ENCODE data around the gene TCAF1. TPM values are rescaled to one million over a fixed set of nuclear protein-coding genes. Genes with fewer than 3 reads are reported as not detected.
"Not testable (repeated sequence)": the region's sequence is repeated elsewhere in the genome, so short reads cannot be mapped to it uniquely, and the experiment has no call there.

The TCAF1 gene
- total RNA-seq, 2 experiments from 2014 or later = 16.5 to 17.7 TPM

GRCh38 chr7:143849785-143850479, 52.0 kb downstream of the TCAF1 start:
- CTCF ChIA-PET = interaction anchor here (0.8 kb wide), 1 partner anchor 278 kb away, joined by 5 read pairs; no protein-coding TSS in a partner anchor
- DNase-seq (no peak), ATAC-seq (no peak)
- POLR2A ChIA-PET = no interaction called here
- Mint-ChIP-seq H3K4me3 (no peak overlapping the region), H3K27me3 (no peaks in the 10 kb centered on the region), H3K4me1 (no peaks in the 10 kb centered on the region), H3K27ac (no peak overlapping the region), H3K36me3 (ENCODE audit: low read depth) (peaks cover 5% of the 10 kb centered on the region), H3K9me3 (ENCODE audit: low read depth) (peaks cover 3% of the 10 kb centered on the region)
- intact Hi-C loops (cut with DNase I, micrococcal nuclease) = no loop called here

- DNase-seq (no peak), ATAC-seq (no peak)
- POLR2A ChIA-PET = no interaction called here
- Mint-ChIP-seq H3K36me3 (ENCODE audit: low read depth) (peaks cover 5% of the 10 kb centered on the region), H3K4me1 (no peaks in the 10 kb centered on the region), H3K27me3 (no peaks in the 10 kb centered on the region), H3K9me3 (ENCODE audit: low read depth) (peaks cover 3% of the 10 kb centered on the region), H3K4me3 (no peak overlapping the region), H3K27ac (no peak overlapping the region)
- CTCF ChIA-PET = no interaction called here
- intact Hi-C loops (cut with DNase I, micrococcal nuclease) = no loop called here
Measured at GRCh38 chr7:143848192-143848591, 53.8 kb downstream of the TCAF1 start.

- POLR2A ChIA-PET = no interaction called here
- intact Hi-C loops (cut with DNase I, micrococcal nuclease) = no loop called here
- peak; percentile 65 for ATAC-seq
Measured at GRCh38 chr7:143846692-143847091, 55.3 kb downstream of the TCAF1 start.

GRCh38 chr7:143841696-143842095, 60.3 kb downstream of the TCAF1 start:
- intact Hi-C loops (cut with DNase I, micrococcal nuclease); DNase-seq; H3K4me3 Mint-ChIP-seq: not testable (repeated sequence)

More at GRCh38 chr7:143846692-143847091, 55.3 kb downstream of the TCAF1 start:
- DNase-seq = no peak
- Mint-ChIP-seq H3K27ac (no peak overlapping the region), H3K9me3 (ENCODE audit: low read depth) (peaks cover 3% of the 10 kb centered on the region), H3K27me3 (no peaks in the 10 kb centered on the region), H3K4me3 (no peak overlapping the region), H3K36me3 (ENCODE audit: low read depth) (peaks cover 5% of the 10 kb centered on the region), H3K4me1 (no peaks in the 10 kb centered on the region)
- CTCF ChIA-PET = no interaction called here

GRCh38 chr7:143840062-143840461, 61.9 kb downstream of the TCAF1 start:
- ATAC-seq; POLR2A ChIA-PET; H3K27ac Mint-ChIP-seq; DNase-seq; intact Hi-C loops (cut with DNase I, micrococcal nuclease); H3K27me3 Mint-ChIP-seq; CTCF ChIA-PET; H3K9me3 Mint-ChIP-seq (ENCODE audit: low read depth); H3K4me3 Mint-ChIP-seq; H3K4me1 Mint-ChIP-seq; H3K36me3 Mint-ChIP-seq (ENCODE audit: low read depth): not testable (repeated sequence)

More at GRCh38 chr7:143841696-143842095, 60.3 kb downstream of the TCAF1 start:
- H3K27ac Mint-ChIP-seq; H3K4me1 Mint-ChIP-seq; H3K9me3 Mint-ChIP-seq (ENCODE audit: low read depth); ATAC-seq; POLR2A ChIA-PET; H3K36me3 Mint-ChIP-seq (ENCODE audit: low read depth); CTCF ChIA-PET; H3K27me3 Mint-ChIP-seq: not testable (repeated sequence)

- CTCF ChIA-PET = not testable (repeated sequence)
Measured at GRCh38 chr7:143837223-143837622, 64.8 kb downstream of the TCAF1 start.

GRCh38 chr7:143836622-143837021, 65.4 kb downstream of the TCAF1 start:
- peak overlapping the region; percentile 63 for H3K27ac Mint-ChIP-seq
- H3K9me3 Mint-ChIP-seq (ENCODE audit: low read depth); POLR2A ChIA-PET; H3K36me3 Mint-ChIP-seq (ENCODE audit: low read depth); CTCF ChIA-PET; H3K4me3 Mint-ChIP-seq; H3K4me1 Mint-ChIP-seq; H3K27me3 Mint-ChIP-seq; intact Hi-C loops (cut with DNase I, micrococcal nuclease): not testable (repeated sequence)
- DNase-seq = peak; percentile 86
- ATAC-seq = peak; percentile 83

More at GRCh38 chr7:143837223-143837622, 64.8 kb downstream of the TCAF1 start:
- H3K4me3 Mint-ChIP-seq; H3K27me3 Mint-ChIP-seq; intact Hi-C loops (cut with DNase I, micrococcal nuclease); H3K4me1 Mint-ChIP-seq; POLR2A ChIA-PET; H3K9me3 Mint-ChIP-seq (ENCODE audit: low read depth); H3K27ac Mint-ChIP-seq; H3K36me3 Mint-ChIP-seq (ENCODE audit: low read depth): not testable (repeated sequence)
- DNase-seq (peak; percentile 98), ATAC-seq (peak; percentile 64)

- DNase-seq; intact Hi-C loops (cut with DNase I, micrococcal nuclease); H3K36me3 Mint-ChIP-seq (ENCODE audit: low read depth); H3K4me3 Mint-ChIP-seq; H3K27me3 Mint-ChIP-seq; H3K27ac Mint-ChIP-seq; H3K9me3 Mint-ChIP-seq (ENCODE audit: low read depth); CTCF ChIA-PET; H3K4me1 Mint-ChIP-seq; POLR2A ChIA-PET: not testable (repeated sequence)
- peak; percentile 52 for ATAC-seq
Measured at GRCh38 chr7:143836088-143836487, 65.9 kb downstream of the TCAF1 start.

GRCh38 chr7:143826578-143826977, 75.4 kb downstream of the TCAF1 start:
- peak; percentile 37 for ATAC-seq
- POLR2A ChIA-PET; CTCF ChIA-PET; H3K4me3 Mint-ChIP-seq; intact Hi-C loops (cut with DNase I, micrococcal nuclease); H3K9me3 Mint-ChIP-seq (ENCODE audit: low read depth); H3K36me3 Mint-ChIP-seq (ENCODE audit: low read depth); H3K27ac Mint-ChIP-seq; DNase-seq; H3K27me3 Mint-ChIP-seq; H3K4me1 Mint-ChIP-seq: not testable (repeated sequence)

GRCh38 chr7:143824295-143825135, 77.5 kb downstream of the TCAF1 start:
- DNase-seq; H3K4me1 Mint-ChIP-seq; H3K36me3 Mint-ChIP-seq (ENCODE audit: low read depth); H3K27ac Mint-ChIP-seq; intact Hi-C loops (cut with DNase I, micrococcal nuclease); CTCF ChIA-PET; ATAC-seq; H3K4me3 Mint-ChIP-seq; POLR2A ChIA-PET; H3K27me3 Mint-ChIP-seq; H3K9me3 Mint-ChIP-seq (ENCODE audit: low read depth): not testable (repeated sequence)

GRCh38 chr7:143823634-143824294, 78.2 kb downstream of the TCAF1 start:
- CTCF ChIA-PET; POLR2A ChIA-PET; DNase-seq; H3K4me3 Mint-ChIP-seq; H3K9me3 Mint-ChIP-seq (ENCODE audit: low read depth); H3K27me3 Mint-ChIP-seq; H3K36me3 Mint-ChIP-seq (ENCODE audit: low read depth); intact Hi-C loops (cut with DNase I, micrococcal nuclease); H3K27ac Mint-ChIP-seq; ATAC-seq; H3K4me1 Mint-ChIP-seq: not testable (repeated sequence)

All from activated CD4-positive, alpha-beta T cell treated with anti-CD3 and anti-CD28 coated beads for 36 hours (primary cell).